Tongue (tissue), 2 donors: ENCODE data around the gene FYB2. TPM values are rescaled to one million over a fixed set of nuclear protein-coding genes. Genes with fewer than 3 reads are reported as not detected.
"Not testable (repeated sequence)": the region's sequence is repeated elsewhere in the genome, so short reads cannot be mapped to it uniquely, and the experiment has no call there.

ENCODE experiments used
- DNase-seq: peaks from one replicate; pipeline ENCODE4 v3.0.0-alpha.2; 2015
- total RNA-seq: library from RNA; depleted of rRNA; stranded (reverse); fragments of >200 nt; gene quantifications from one replicate; pipeline ENCODE4 v1.2.3, GENCODE V29; 2014

Gene FYB2
- total RNA-seq, 1 donor from 2014 or later, result 0.31 TPM

GRCh38 chr1:56788588-56788987 lies 30.6 kb downstream of the FYB2 start:
- DNase-seq, result peak; percentile 11

GRCh38 chr1:56788102-56788501 lies 31.1 kb downstream of the FYB2 start:
- DNase-seq, result no peak

- DNase-seq, result no peak
Observed at GRCh38 chr1:56787330-56787729, 31.9 kb downstream of the FYB2 start.

- DNase-seq, result no peak
Observed at GRCh38 chr1:56782773-56783172, 36.4 kb downstream of the FYB2 start.

GRCh38 chr1:56780826-56781225 lies 38.4 kb downstream of the FYB2 start:
- DNase-seq, result no peak

- no peak for DNase-seq
Observed at GRCh38 chr1:56780128-56780750, 39.0 kb downstream of the FYB2 start.

GRCh38 chr1:56777972-56778371 lies 41.2 kb downstream of the FYB2 start:
- DNase-seq, result no peak

- DNase-seq, result not testable (repeated sequence)
Observed at GRCh38 chr1:56774732-56775131, 44.5 kb downstream of the FYB2 start.

- no peak for DNase-seq
Observed at GRCh38 chr1:56774067-56774609, 45.1 kb downstream of the FYB2 start.

- DNase-seq, result no peak
Observed at GRCh38 chr1:56773341-56774066, 45.7 kb downstream of the FYB2 start.

- no peak for DNase-seq
Observed at GRCh38 chr1:56771717-56772116, 47.5 kb downstream of the FYB2 start.

GRCh38 chr1:56758794-56759193 lies 60.4 kb downstream of the FYB2 start:
- no peak for DNase-seq

GRCh38 chr1:56758135-56758534 lies 61.1 kb downstream of the FYB2 start:
- no peak for DNase-seq

- DNase-seq, result no peak
Observed at GRCh38 chr1:56755911-56756310, 63.3 kb downstream of the FYB2 start.

GRCh38 chr1:56754708-56755479 lies 64.3 kb downstream of the FYB2 start:
- no peak for DNase-seq

- no peak for DNase-seq
Observed at GRCh38 chr1:56745231-56745630, 74.0 kb downstream of the FYB2 start.

- no peak for DNase-seq
Observed at GRCh38 chr1:56728964-56729363, 90.2 kb downstream of the FYB2 start.

- DNase-seq, result no peak
Observed at GRCh38 chr1:56726706-56727105, 92.5 kb downstream of the FYB2 start.

GRCh38 chr1:56719171-56719570 lies 100.0 kb downstream of the FYB2 start:
- DNase-seq, result no peak

- no peak for DNase-seq
Observed at GRCh38 chr1:56715156-56715555, 104.0 kb downstream of the FYB2 start.

- no peak for DNase-seq
Observed at GRCh38 chr1:56713112-56713511, 106.1 kb downstream of the FYB2 start.

GRCh38 chr1:56712150-56712549 lies 107.1 kb downstream of the FYB2 start:
- DNase-seq, result no peak

- no peak for DNase-seq
Observed at GRCh38 chr1:56710646-56711045, 108.6 kb downstream of the FYB2 start.
